ENCODE results near the gene CCR7. TPM values are rescaled to one million over a fixed set of nuclear protein-coding genes. Genes with fewer than 3 reads are reported as not detected.

The CCR7 gene
- total and polyA plus RNA-seq, 2 of the 4 experiments (the other 2 are of a cell fraction) = 0.14 to 0.36 TPM

DNA sequence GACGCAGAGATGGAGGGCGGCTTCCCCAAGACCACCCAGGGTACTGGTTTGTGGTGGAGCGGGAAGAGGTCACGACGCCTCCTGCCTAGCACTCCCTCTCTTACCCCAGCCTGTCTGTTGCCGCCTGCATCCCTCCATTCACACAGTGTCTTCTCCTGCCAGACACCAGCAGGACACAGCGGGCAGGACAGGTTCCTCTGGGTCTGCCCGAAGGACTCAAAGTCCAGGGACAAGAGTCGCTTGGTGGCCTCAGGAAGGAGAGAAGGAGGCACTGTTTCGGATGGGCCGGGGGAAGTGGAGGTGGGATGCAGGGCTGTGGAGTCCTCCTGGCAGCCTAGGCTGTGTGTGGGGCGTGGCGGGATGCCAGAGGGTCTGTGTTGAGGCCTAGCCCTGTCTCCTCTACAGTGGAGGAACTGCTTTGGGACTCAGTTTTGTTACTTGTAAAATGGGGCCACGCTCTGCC lies 44.2 kb downstream of the CCR7 start:
- Histone ChIP-seq H4K20me1 (ENCODE audit: insufficient read depth, low read length) (no peaks in the 10 kb centered on the region), H3K9me1 (ENCODE audit: insufficient read depth, low read length) (peaks cover 25% of the 10 kb centered on the region), H3K56ac (ENCODE audit: extremely low read depth, insufficient read depth, low read length) (peak overlapping the region; percentile 70), H4K8ac (ENCODE audit: low read depth in 2 of 2, low read length in 2 of 2) (peak overlapping the region; percentile 94 to 97), H4K5ac (ENCODE audit: low read depth, low read length) (peak overlapping the region; percentile 94), H3K4me2 (ENCODE audit: low read depth, low read length) (no peak overlapping the region), H2BK5ac (ENCODE audit: low read depth, low read length, poor library complexity, severe bottlenecking) (peak overlapping the region; percentile 98), H3K9ac (ENCODE audit: low read depth, low read length) (peak overlapping the region; percentile 20; the same call in 1 of the 2 replicates), H4K91ac (ENCODE audit: insufficient read depth, low read depth, low read length) (peak overlapping the region; percentile 100), H3K79me1 (ENCODE audit: low read depth in 1 of 2, low read length in 2 of 2) (peaks cover 5 to 10% of the 10 kb centered on the region in 2 experiments; a peak in 2 of 4 replicates), H2AK5ac (ENCODE audit: low read depth, low read length) (peak overlapping the region; percentile 100), H3K23ac (ENCODE audit: low read depth, low read length) (peak overlapping the region; percentile 69; the same call in 1 of the 2 replicates), H2BK20ac (ENCODE audit: low read depth, low read length) (peak overlapping the region; percentile 85), H2AK9ac (replicated peaks; ENCODE audit: low read depth, low read length, poor library complexity) (peak overlapping the region; percentile 97), H2BK15ac (ENCODE audit: low read depth, low read length) (peak overlapping the region; percentile 99; the same call in 2 of the 3 replicates), H3K4me3 (ENCODE audit: insufficient read depth, low read depth, low read length) (no peak overlapping the region), H3K14ac (replicated peaks; ENCODE audit: low read depth, low read length) (peak overlapping the region; percentile 90), H3K36me3 (ENCODE audit: control insufficient read depth, insufficient read depth, low read length) (no peaks in the 10 kb centered on the region), H3K4ac (ENCODE audit: low read depth, low read length) (peak overlapping the region; percentile 98), H2AFZ (replicated peaks; ENCODE audit: low read length, poor library complexity) (peak overlapping the region; percentile 80), H3K4me1 (ENCODE audit: control insufficient read depth, insufficient read depth, low read length) (peaks cover 27% of the 10 kb centered on the region), H3K18ac (ENCODE audit: low read depth, low read length) (peak overlapping the region; percentile 86), H3K27me3 (ENCODE audit: control insufficient read depth, insufficient read depth, low read length) (no peaks in the 10 kb centered on the region), H3K9me3 (ENCODE audit: control insufficient read depth, insufficient read depth, low read length) (peaks cover 2% of the 10 kb centered on the region; the same call in 1 of the 2 replicates), H2BK120ac (ENCODE audit: low read depth, low read length) (peak overlapping the region; percentile 95), H3K27ac (ENCODE audit: insufficient read depth, low read length) (peak overlapping the region; percentile 60)
- ATAC-seq (ENCODE audit: low read depth) = no peak
- ChIA-PET CTCF (interaction anchor here (0.8 to 1.0 kb wide), 2 partner anchors 14 to 39 kb away, joined by 3 read pairs; no protein-coding TSS in a partner anchor), POLR2A (ENCODE audit: unreplicated experiment) (interaction anchor here (0.6 kb wide), 1 partner anchor 16 kb away, joined by 4 read pairs; no protein-coding TSS in a partner anchor)
- dilution Hi-C loops (cut with HindIII; ENCODE audit: low sequenced_read_pairs, unreplicated experiment) (no loop called here), intact Hi-C loops (cut with micrococcal nuclease) (loop anchor here (1.0 kb wide), 1 partner anchor 35 kb away; no protein-coding TSS in a partner anchor), in situ Hi-C loops (cut with MboI; ENCODE audit: low sequenced_read_pairs) (no loop called here)
- no peak for TF ChIP-seq POLR2A (IDR thresholded peaks at IDR 0.05; ENCODE audit: low read depth, low read length)
- TF ChIP-seq RAD21 (IDR thresholded peaks at IDR 0.05; ENCODE audit: low read length) = no peak
- TF ChIP-seq SMC3 (IDR thresholded peaks at IDR 0.05; ENCODE audit: low read depth, low read length) = no peak
- TF ChIP-seq, protein P1, sequence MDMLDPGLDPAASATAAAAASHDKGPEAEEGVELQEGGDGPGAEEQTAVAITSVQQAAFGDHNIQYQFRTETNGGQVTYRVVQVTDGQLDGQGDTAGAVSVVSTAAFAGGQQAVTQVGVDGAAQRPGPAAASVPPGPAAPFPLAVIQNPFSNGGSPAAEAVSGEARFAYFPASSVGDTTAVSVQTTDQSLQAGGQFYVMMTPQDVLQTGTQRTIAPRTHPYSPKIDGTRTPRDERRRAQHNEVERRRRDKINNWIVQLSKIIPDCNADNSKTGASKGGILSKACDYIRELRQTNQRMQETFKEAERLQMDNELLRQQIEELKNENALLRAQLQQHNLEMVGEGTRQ (IDR thresholded peaks at IDR 0.05; ENCODE audit: low read depth, low read length) = no peak
- TF ChIP-seq CEBPB (IDR thresholded peaks at IDR 0.05; ENCODE audit: low read depth, low read length) = no peak
- no peak for TF ChIP-seq BHLHE40 (IDR thresholded peaks at IDR 0.05; ENCODE audit: low read depth, low read length)
- no peak for TF ChIP-seq CHD1 (IDR thresholded peaks at IDR 0.05; ENCODE audit: low read depth, low read length)
- no peak for TF ChIP-seq FOS (IDR thresholded peaks at IDR 0.05; ENCODE audit: low read depth, low read length)
- no peak for TF ChIP-seq MXI1 (IDR thresholded peaks at IDR 0.05; ENCODE audit: borderline replicate concordance, low read depth, low read length)
- no TSS peak for BruUV-seq (replicated peaks)
- DNase-seq = no peak
- 85% methylated on average over 4 of the region's 14 CpGs; no CpG with 5 or more reads in 1 of the 2 experiments for WGBS, 2 experiments (ENCODE audit: extremely low coverage in 2 of 2, insufficient read length in 1 of 2)

All from IMR-90 (cell line).